Measurements from ENCODE around the gene DCXR.
A peak's percentile ranks its signal among the peaks of the same experiment; 100 is the strongest.

The DCXR gene
- long read RNA-seq, donor 1, transcript DCXR-201 (8 exons, 887 nt): major isoform, 52 of 84 reads
- long read RNA-seq, donor 1, transcript DCXR-212 (5 exons, 715 nt): minor isoform, 5 of 84 reads
- long read RNA-seq, donor 1, transcript DCXR-218 (8 exons, 676 nt): minor isoform, 6 of 84 reads
- long read RNA-seq, donor 1, partial matches to known transcripts: 15 of 84 reads
- long read RNA-seq, donor 1, other reads (novel, unspliced or antisense): 0 of 84 reads
- long read RNA-seq, donor 2, transcript DCXR-201 (8 exons, 887 nt): major isoform, 50 of 67 reads
- long read RNA-seq, donor 2, transcript DCXR-213 (7 exons, 915 nt): minor isoform, 5 of 67 reads
- long read RNA-seq, donor 2, partial matches to known transcripts: 6 of 67 reads
- long read RNA-seq, donor 2, other reads (novel, unspliced or antisense): 0 of 67 reads
- long read RNA-seq, donor 3, transcript DCXR-201 (8 exons, 887 nt): major isoform, 20 of 31 reads
- long read RNA-seq, donor 3, partial matches to known transcripts: 0 of 31 reads
- long read RNA-seq, donor 3, other reads (novel, unspliced or antisense): 5 of 31 reads
- long read RNA-seq, donor 4, transcript DCXR-201 (8 exons, 887 nt): major isoform, 37 of 61 reads
- long read RNA-seq, donor 4, partial matches to known transcripts: 12 of 61 reads
- long read RNA-seq, donor 4, other reads (novel, unspliced or antisense): 0 of 61 reads
- long read RNA-seq, donor 5, transcript DCXR-201 (8 exons, 887 nt): major isoform, 58 of 83 reads
- long read RNA-seq, donor 5, transcript DCXR-213 (7 exons, 915 nt): minor isoform, 8 of 83 reads
- long read RNA-seq, donor 5, partial matches to known transcripts: 12 of 83 reads
- long read RNA-seq, donor 5, other reads (novel, unspliced or antisense): 0 of 83 reads
- long read RNA-seq, donor 6, transcript DCXR-201 (8 exons, 887 nt): major isoform, 66 of 98 reads
- long read RNA-seq, donor 6, transcript DCXR-218 (8 exons, 676 nt): minor isoform, 6 of 98 reads
- long read RNA-seq, donor 6, partial matches to known transcripts: 15 of 98 reads
- long read RNA-seq, donor 6, other reads (novel, unspliced or antisense): 0 of 98 reads
- long read RNA-seq, donor 7: 0 reads
- long read RNA-seq, donor 8, transcript DCXR-201 (8 exons, 887 nt): major isoform, 53 of 79 reads
- long read RNA-seq, donor 8, partial matches to known transcripts: 11 of 79 reads
- long read RNA-seq, donor 8, other reads (novel, unspliced or antisense): 0 of 79 reads

DNA sequence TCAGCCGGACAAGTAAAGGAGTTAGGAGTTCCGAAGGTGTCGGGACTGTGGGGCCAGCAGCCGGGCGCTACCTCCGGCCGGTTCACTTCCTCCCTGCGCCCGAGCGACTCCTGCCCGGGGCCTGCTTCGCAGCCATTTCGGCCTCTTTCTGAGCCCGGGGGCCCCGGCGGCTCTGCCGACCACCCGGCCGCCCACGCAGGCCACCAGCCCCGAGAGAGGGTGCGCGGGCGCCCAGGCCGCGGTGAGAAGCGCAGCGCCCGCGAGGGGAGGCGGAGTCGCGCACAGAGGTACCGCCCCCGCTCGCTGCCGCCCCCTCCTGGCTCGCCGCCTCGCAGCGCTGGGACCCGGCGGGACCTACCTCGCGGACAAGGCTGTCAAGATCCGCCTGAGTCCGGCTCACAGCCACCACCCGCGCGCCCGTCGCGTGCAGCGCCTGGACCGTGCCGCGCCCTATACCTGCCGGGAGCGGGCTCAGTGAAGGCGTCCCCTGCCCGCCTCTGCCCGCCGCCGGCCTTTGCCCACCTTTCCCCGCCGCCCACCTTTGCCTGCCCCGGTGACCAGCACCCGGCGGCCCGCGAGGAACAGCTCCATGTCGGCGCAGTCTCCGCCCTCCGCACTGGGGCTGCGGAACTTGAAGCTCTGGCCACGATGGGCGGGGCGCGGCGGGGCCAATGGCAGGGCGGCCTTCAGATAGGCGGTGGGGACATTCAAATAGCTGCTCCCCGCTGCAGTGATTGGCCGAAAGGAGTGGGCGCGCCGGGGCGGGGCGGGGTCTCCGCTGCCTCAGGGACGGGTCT lies at the start of gene DCXR:
Gene DCXR, minus strand, starts transcription at position 606 of the 797 bp plus-strand sequence. Its CDS starts 15 bp downstream, at position 591.
- DNase-seq: peak; percentile 98

DNA sequence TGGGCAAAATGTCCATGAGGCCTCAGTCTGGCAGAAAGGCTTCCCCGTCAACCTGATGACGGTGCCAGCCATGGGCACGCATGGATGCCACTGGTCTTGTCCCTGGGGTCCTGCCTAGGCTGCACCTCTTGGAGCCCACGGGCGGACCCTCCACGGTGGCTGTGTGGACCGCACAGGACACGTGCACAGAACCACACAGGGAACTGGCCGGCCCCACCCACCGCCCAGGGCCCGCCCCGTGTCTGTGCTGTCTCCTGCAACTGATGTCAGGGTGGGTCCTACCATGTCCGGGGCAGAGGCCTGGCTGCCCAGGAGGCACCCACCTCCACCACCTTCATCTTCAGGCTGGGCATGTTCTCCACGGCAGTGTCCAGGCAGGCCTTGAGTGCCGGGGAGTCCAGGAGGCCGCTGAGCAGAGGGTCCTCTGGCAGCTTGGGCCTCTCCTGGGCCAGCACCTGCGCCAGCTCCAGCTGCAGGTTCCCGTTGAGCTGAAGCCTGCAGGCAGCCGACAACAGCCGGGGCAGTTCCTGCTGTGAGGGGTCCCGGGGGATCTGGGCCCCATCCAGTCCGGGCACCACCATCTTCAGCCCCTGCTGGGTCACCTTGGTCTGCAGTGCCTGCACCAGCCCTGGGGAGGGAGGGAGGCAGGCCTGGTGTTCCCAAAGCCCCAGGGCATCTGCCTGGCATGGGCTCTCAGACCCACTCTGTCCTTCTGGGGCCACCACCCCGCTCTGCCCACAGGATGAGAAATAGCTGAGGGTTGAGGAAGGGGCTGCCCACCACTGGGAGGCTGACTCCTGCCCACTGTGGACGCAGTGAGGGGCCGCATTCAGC lies 48.7 kb upstream of the DCXR start:
- no peak for DNase-seq

DNA sequence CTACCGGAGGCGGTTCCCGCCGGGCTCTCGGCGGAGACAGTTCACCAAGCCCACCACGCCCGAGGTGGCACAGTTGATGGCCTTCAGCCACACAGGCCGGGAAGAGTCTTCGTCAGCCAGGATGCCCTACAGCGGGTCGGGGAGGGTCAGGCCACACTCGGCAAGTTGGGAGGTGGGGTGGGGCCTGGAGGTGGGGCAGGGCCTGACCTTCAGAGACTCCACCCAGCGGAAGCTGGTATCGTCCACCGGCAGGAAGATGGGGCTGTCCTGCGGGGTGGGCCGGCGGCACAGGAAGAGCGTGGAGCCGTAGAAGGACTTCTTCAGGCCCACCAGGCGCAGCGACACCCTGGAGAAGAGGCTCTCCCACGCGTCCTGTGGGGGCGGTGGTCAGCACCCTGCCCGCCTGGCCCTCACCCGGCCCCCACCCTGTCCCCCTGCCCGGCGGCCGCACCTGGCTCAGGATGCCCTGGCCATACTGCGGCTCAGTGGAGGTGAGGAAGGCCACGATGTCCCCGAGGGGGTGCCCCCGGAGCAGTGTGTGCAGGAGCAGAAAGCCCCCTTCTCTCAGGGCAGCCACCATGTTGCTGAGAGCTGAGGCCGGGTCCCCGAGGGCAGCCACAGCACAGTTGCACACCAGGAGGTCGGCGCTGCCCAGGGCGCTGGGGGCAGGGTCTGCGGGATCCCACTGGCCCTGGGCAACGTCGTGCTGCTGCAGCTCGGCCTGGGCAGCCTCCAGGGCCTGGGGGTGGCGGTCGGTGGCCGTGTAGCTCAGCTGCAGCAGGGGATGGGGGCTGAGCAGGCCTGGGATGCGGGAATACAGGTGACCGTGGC lies 47.7 kb upstream of the DCXR start:
- DNase-seq: no peak

DNA sequence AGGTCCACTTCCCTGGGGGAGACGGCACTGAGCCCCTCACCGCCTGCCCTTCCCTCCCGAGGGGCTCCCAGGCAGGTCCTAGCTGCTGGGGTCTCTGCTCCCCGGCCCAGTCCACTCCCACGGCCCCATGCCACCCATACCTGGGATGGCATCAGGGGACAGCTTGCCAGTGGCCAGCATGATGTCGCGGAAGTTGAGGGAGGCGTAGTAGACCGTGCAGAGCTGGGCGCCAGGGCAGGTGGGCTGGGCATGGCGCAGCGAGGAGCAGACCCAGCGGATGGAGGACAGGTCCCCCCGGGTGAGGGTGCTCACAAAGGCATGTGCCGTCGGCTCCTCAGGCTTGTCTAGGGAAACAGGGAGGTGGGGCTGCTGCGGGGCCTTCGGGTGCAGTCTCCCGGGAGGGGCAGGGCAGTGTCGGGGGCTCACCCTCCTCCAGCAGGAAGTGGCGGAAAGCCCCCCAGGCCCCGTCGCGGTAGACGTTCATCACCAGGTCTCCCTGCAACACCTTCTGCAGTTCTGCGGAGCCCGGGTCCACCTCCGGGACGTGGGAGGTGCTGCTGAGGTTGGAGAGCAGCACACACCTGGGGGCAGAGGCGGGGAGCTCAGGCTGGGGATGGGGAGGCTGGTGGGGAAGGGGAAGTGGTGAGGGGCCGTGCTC lies 47.0 kb upstream of the DCXR start:
- no peak for DNase-seq

DNA sequence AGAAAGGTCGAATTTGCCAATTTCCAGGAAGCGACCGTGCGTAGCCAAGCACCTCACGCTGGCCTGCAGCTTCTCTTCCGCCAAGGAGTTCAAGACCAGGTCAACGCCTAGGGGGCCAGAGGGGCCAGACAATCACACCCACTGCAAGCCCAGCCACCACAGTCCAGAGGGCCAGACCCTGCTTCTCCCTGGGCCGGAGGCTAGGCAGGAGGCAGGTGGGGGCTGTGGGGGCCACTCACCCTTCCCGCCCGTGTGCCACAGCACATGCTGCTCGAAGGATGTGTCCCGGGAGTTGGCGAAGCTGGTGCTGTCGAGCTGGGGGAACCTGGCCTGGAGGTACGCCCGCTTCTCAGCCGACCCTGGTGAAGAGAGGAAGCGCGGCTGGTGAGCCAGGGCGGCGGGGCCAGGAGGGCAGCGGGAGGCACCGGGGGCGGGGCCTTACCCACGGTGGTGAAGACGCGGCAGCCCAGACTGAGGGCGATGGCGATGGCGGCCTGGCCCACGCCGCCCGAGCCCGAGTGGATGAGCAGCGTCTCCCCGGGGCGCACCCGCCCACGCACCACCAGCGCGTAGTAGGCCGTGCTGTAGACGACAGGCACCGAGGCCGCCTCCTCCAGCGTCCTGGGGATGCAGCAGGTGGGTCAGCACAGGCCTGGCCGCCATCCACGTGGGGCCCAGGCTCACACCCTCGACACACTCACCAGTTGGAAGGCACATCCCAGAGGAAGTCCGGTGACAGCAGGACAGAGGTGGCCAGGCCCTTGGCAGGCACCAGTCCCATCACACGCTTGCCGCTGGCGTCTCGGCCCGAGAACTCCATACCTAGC lies 46.2 kb upstream of the DCXR start:
- DNase-seq: no peak

DNA sequence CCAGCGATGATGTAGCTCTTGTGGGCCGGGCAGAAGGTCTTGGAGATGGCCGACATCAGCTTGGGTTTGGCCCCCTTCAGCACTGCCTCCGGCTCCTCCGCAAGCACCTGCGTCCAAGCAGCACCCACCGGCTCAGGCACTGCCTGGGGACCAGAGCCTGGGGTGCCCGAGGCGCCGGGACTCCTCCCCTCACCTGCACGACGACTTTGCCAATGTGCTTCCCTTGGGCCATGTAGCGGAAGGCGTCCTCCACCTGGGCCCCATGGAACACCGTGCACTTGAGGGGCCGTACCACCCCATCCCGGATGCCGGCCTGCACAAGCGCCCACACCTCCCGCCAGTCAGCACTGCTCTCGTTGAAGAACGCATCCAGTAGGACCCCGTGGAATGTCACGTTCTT lies 45.5 kb upstream of the DCXR start:
- DNase-seq: no peak

DNA sequence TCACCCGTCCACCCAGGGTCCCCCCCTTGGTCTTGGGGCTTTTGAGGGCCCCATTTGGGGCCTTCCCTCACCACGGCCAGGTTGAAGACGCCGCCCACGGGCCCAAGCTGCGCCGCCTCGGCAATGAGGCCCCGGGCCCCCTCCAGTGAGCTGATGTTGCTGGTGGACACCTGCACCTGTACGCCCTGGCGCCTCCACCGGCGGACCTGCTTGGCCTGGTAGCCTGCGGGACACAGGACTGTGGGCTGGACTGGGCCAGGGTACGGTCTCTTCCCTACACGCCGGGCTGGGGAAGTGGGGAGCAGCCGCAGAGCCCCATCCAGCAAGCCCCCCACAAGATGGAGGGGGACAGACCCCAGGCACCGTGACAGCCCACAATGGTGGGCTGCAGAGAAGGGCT lies 45.0 kb upstream of the DCXR start:
- no peak for DNase-seq

DNA sequence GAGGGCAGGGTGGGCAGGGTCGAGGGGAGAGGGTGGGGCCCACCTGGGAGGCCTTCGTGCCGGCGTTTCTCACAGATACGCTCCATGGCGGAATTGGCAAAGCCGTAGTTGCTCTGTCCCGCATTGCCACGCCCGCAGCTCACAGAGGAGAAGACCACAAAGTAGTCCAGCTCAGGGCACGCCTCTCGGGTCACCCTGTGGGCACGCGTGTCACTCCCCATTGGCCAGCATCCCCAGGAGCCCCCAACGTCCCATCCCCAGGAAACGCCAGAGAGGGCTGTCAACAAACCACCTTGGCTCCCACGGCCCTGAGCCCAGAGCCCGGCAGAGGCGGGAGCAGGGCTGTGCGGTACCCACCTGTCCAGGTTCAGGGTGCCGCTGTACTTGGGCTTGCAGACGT lies 44.5 kb upstream of the DCXR start:
- DNase-seq: no peak

DNA sequence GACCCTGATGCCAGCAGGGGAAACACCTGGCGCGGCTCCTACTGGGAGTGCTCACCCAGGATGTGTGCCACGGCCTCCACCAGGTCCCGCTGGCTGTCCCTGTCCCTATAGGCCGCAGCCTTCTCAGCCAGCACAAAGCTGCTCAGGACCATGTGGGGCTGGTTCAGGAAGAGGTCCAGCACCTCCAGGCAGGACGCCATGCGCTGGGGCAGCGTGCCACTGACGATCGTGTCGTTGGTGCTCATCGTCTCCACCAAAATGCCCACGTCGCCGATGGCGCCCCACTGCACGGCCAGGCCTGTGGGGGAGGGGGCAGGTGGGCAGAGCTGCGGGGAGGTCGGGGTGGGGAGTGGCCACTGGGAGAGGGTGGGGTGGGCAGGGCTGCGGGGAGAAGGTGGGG lies 44.0 kb upstream of the DCXR start:
- DNase-seq: no peak

DNA sequence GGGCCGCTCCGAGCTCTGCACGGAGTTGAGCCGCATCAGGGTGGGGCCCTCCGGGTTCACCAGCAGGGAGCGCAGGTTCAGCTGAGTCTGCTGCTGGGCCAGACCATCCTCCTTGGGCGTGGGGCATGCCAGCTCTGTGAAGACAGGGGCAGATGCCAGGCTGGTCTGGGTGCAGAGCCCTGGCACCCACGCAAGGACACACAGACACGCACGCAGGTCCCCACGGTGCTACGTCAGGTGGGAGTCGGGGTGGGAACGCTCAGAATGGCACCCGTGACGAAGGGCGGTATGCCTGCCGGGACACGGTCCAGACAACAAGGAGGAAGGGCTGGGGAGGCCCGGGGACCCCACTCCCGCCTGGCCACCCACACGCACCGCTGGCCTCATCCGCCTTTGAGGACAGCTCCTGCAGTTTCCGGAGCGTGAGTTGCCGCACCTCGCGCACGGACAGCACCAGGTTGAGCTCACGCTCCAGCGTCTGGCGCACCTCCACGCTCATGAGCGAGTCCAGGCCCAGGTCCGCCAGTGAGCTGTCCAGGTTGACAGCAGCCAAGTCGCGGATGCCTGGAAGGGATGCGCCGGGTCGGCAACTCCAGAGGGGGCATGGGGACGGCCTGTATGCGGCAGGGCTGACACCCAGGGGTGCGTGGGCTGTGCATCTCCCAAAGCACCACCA lies 43.4 kb upstream of the DCXR start:
- DNase-seq: no peak

DNA sequence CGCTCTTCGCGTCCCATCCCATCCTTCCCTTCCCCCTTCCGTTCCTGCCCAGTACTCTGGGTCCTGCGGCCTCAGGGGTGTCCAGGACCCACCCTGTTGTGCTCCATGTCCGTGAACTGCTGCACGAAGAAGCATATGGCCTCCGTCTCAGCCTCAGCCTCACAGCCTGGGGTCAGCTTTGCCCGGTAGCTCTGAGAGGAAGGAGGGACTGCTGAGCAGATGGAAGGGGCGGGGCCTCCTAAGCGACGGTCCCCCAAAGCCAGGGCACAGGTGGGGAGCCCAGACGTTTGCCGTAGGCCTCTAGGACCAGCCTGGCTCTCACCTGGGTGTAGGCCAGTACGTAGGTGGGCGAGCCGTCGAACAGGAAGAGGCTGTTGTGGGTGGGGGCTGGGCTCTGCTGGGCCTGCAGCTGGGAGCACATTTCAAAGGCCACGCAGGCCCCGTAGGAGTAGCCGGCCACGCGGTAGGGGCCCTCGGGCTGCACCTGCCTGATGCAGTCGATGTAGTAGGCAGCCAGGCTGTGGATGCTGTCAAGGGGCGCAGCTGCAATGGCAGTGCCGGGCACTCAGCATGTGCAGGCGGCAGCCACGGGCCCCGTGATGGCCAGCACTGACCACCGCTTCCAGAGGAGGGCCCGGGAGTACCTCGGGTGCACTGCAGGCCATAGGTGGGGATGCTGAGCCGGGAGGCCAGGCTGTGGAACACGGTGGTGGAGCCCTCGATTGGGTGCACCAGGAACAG lies 42.7 kb upstream of the DCXR start:
- no peak for DNase-seq

DNA sequence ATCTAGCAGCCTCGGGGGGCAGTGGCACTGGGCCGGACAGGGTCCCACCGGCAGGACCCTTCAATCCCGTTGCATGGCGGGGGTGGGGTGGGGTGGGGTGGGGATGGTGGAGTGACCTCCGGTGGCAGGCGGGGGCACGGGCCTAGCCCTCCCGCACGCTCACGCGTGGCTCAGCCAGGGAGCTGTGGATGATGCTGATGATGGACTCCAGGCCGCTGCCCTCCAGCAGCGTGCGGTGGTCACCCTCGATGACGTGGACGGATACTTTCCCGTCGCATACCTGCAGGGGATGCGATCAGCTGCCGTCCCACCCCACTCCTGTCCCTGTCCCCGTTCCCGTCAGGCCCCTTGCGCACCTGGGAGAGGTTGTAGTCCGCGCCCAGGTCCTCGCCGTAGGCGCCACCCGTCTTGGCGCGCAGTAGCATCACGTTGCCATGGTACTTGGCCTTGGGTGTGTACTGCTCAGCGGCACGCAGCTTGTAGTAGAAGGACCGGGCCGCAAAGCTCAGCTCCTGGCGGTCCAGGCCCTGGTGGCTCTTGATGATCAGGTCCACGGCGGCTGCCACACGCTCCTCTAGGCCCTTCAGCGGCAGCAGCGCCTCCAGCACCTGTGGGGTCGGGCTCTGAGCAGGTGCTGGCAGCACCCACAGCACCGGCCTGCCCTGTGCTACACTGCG lies 41.6 kb upstream of the DCXR start:
- no peak for DNase-seq

DNA sequence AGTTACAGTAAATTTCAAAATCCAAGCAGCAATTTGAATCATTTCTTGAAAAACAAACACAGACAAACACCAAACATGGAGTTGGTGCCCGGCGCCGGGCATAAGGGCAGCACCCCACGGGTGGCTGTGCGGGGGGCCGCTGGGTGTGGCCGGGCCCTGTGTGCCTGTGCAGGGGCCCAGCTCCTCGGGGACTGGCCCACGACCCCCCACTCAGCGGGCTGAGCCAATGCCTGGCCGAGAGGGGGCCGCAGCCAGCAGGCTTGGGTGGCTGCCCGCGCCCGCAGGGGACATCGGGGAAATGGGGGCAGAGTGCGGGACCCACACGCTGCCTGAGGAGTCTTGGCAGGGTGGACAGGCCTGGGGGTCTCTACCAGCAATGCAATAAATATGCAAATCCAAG lies 40.9 kb upstream of the DCXR start:
- no peak for DNase-seq

DNA sequence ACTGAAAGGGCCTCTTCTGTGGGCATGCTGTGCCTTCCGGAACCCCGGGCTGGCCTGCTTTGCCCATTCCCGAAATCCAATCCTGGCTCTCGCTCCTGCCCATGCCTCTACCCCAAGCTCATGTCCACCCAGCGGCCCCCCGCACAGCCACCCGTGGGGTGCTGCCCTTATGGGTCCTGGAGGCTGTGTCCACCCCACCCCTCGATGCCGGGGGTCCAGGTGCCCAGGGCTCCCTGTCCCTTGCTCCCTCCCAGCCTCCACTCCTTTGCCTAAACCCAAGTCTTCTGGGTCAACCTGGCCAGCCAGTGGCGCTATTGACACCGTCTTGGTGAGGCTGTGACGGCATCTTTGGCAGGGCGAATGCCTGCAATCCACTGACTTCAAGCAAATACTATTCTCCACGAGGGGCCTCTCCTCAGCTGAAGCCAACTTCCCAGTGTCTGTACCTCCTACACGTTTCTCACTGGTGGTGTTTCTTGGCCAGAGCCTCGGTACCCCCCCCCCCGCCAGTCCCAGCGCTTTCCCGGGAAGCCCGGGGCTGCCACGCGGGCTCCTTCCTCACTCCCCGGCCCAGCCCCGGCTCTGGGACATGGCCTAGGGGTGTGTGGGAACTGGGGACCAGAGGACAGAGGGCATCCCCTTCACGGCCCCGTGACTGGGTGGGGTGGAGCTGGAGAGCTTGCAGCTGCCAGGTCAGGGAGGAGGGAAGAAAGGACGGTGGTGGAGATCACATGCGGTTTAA lies 40.3 kb upstream of the DCXR start:
- no peak for DNase-seq

DNA sequence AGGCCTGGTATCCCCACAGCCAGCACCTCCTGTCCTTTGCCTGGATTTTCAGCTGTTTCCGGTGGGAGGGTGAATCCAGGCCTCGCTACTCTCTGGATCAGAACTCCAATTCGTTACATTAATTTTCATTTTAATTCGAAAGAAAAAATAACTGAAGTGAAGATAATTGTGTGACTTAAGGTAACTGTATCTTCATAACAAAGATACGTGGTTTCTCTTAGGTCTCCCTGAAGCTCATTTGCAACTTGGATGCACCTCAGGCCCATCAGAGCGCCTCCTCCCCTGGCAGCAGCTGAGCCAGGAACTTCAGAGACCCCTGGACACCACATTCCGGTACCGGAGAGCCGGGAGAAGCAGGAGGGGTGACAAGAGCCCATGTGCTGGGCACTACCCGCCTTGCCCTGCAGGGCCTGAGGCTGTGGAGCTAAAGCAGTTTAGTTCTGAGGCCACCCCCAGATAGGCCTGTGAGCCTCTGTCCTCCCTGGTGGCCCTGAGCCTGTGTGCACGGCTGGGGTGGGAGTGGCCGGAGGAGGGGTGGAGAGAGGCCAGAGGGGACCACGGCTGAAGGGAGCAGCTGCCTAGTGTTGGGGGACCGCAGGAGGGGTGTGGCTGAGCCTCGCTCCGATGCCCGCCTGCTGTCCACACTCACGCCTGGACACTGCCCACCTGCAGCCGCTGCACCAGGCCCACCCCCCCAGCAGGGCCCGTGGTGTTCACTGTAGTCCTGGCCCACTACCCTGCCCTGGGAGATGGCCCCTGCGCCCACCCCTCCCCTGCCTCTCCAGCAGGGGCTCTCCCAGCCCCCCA lies 39.5 kb upstream of the DCXR start:
- no peak for DNase-seq
